PC-3 (cell line): Measurements from ENCODE around the gene ACAD8. TPM values are rescaled to one million over a fixed set of nuclear protein-coding genes. Genes with fewer than 3 reads are reported as not detected.

Experiments used
- ATAC-seq: fragments of 200-7000 bp; cut with Tn5 transposase; 2 replicates; pipeline ENCODE4 v1.9.1; 2020; ENCODE audit warnings: mild to moderate bottlenecking, moderate library complexity
- BruUV-seq: library from RNA; stranded (reverse); fragments of 400-500 nt; replicated peaks from 2 replicates; lab custom pipeline; 2021; lab: Mats Ljungman, UMichigan
- CTCF ChIA-PET: fragments of 300-600 bp; sonication (Branson Sonifier 250); formaldehyde crosslinking; loops from one replicate; lab custom pipeline; 2022; ENCODE audit warnings: antibody characterized with exemption; lab: Charles Lee
- POLR2A ChIA-PET: fragments of 300-600 bp; sonication (Branson Sonifier 250); formaldehyde crosslinking; loops from one replicate; lab custom pipeline; 2022; ENCODE audit warnings: antibody characterized with exemption; ENCODE audit not compliant: unreplicated experiment; lab: Charles Lee
- DNase-seq: peaks from one replicate; pipeline ENCODE4 v3.0.0-alpha.2; 2015
- H2AFZ ChIP-seq: fragments of 300-600 bp; sonication (generic); 2 replicates; pipeline ENCODE4 v1.6.0; 2016; ENCODE audit warnings: antibody characterized with exemption, low read length
- H3F3A ChIP-seq: fragments of 300-600 bp; sonication (generic); one replicate; pipeline ENCODE4 v1.6.0; 2017; ENCODE audit warnings: antibody characterized with exemption, low read length, control low read depth, mild to moderate bottlenecking; ENCODE audit not compliant: unreplicated experiment
- H3K27ac ChIP-seq: fragments of 300-600 bp; sonication (generic); 2 replicates; pipeline ENCODE4 v1.5.1; 2016; ENCODE audit warnings: mild to moderate bottlenecking, low read length
- H3K27me3 ChIP-seq: fragments of 300-600 bp; sonication (generic); 2 replicates; pipeline ENCODE4 v1.6.1; 2016; ENCODE audit warnings: low read length, mixed read lengths
- H3K36me3 ChIP-seq: fragments of 300-600 bp; sonication (generic); 2 replicates; pipeline ENCODE4 v1.6.1; 2016; ENCODE audit warnings: low read depth, mixed run types, low read length, mixed read lengths
- H3K4me1 ChIP-seq: fragments of 300-600 bp; sonication (generic); 2 replicates; pipeline ENCODE4 v1.5.1; 2016; ENCODE audit warnings: low read length; ENCODE audit not compliant: insufficient read depth
- H3K4me2 ChIP-seq: fragments of 300-600 bp; sonication (generic); 2 replicates; pipeline ENCODE4 v1.6.0; 2016; ENCODE audit warnings: low read length
- H3K4me3 ChIP-seq: fragments of 300-600 bp; sonication (generic); 2 replicates; pipeline ENCODE4 v1.5.1; 2016; ENCODE audit warnings: mild to moderate bottlenecking, low read length, mixed read lengths
- H3K79me2 ChIP-seq: fragments of 300-600 bp; sonication (generic); 2 replicates; pipeline ENCODE4 v1.6.1; 2017; ENCODE audit warnings: low read length, mixed read lengths
- H3K9ac ChIP-seq: fragments of 300-600 bp; sonication (generic); 2 replicates; pipeline ENCODE4 v1.6.0; 2016; ENCODE audit warnings: mild to moderate bottlenecking, low read length
- H3K9me2 ChIP-seq: fragments of 300-600 bp; sonication (generic); replicated peaks from 2 replicates; pipeline ENCODE4 v1.6.1; 2016; ENCODE audit warnings: mixed run types, low read length, mixed read lengths
- H3K9me3 ChIP-seq: fragments of 300-600 bp; sonication (generic); 2 replicates; pipeline ENCODE4 v1.6.1; 2016; ENCODE audit warnings: low read length, mixed read lengths
- H4K20me1 ChIP-seq: fragments of 300-600 bp; sonication (generic); 2 replicates; pipeline ENCODE4 v1.6.1; 2016; ENCODE audit warnings: low read length, mixed read lengths
- EZH2 ChIP-seq: fragments of 300-600 bp; sonication (generic); IDR thresholded peaks from one replicate; pipeline ENCODE4 v1.6.1; 2017; ENCODE audit warnings: antibody characterized with exemption, mild to moderate bottlenecking, low read length; ENCODE audit not compliant: unreplicated experiment
- EZH2phosphoT487 ChIP-seq: fragments of 300-600 bp; sonication (generic); IDR thresholded peaks from 2 replicates; pipeline ENCODE4 v1.6.1; 2018; ENCODE audit warnings: mild to moderate bottlenecking, antibody characterized with exemption, low read length, borderline replicate concordance
- intact Hi-C: fragments of 100-400 bp; cut with micrococcal nuclease; formaldehyde crosslinking; loops from 2 replicates; pipeline ENCODE4 v1.9.0; 2023
- total RNA-seq: library from RNA; depleted of rRNA; stranded (reverse); fragments of >200 nt; gene quantifications from 2 replicates; pipeline ENCODE4 v1.2.3, GENCODE V29; 2014
- TF ChIP-seq, protein P1 (sequence below): fragments of 300-600 bp; sonication (generic); conservative IDR thresholded peaks from 2 replicates; pipeline ENCODE4 v1.5.1; 2017; ENCODE audit warnings: antibody characterized with exemption, low read depth, mild to moderate bottlenecking, low read length

Gene ACAD8
- total RNA-seq, 1 experiment from 2014 or later: 22.6 TPM

GRCh38 chr11:134240592-134240991 lies 12.8 kb upstream of the ACAD8 start:
- Histone ChIP-seq H3K9me3 (no peaks in the 10 kb centered on the region), H3K27me3 (no peaks in the 10 kb centered on the region), H2AFZ (no peak overlapping the region), H3K9me2 (no peaks in the 10 kb centered on the region), H3F3A (no peaks in the 10 kb centered on the region), H3K4me1 (no peaks in the 10 kb centered on the region), H3K4me2 (no peak overlapping the region), H3K27ac (no peak overlapping the region), H4K20me1 (no peaks in the 10 kb centered on the region), H3K4me3 (no peak overlapping the region), H3K9ac (no peak overlapping the region), H3K36me3 (peaks cover 30% of the 10 kb centered on the region), H3K79me2 (no peaks in the 10 kb centered on the region)
- TF ChIP-seq EZH2phosphoT487: no peak
- no peak for TF ChIP-seq EZH2
- TF ChIP-seq, protein P1, sequence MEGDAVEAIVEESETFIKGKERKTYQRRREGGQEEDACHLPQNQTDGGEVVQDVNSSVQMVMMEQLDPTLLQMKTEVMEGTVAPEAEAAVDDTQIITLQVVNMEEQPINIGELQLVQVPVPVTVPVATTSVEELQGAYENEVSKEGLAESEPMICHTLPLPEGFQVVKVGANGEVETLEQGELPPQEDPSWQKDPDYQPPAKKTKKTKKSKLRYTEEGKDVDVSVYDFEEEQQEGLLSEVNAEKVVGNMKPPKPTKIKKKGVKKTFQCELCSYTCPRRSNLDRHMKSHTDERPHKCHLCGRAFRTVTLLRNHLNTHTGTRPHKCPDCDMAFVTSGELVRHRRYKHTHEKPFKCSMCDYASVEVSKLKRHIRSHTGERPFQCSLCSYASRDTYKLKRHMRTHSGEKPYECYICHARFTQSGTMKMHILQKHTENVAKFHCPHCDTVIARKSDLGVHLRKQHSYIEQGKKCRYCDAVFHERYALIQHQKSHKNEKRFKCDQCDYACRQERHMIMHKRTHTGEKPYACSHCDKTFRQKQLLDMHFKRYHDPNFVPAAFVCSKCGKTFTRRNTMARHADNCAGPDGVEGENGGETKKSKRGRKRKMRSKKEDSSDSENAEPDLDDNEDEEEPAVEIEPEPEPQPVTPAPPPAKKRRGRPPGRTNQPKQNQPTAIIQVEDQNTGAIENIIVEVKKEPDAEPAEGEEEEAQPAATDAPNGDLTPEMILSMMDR: no peak
- intact Hi-C loops: no loop called here
- ChIA-PET POLR2A (no interaction called here), CTCF (no interaction called here)
- DNase-seq (no peak), ATAC-seq (no peak)
- BruUV-seq: no TSS peak

DNA sequence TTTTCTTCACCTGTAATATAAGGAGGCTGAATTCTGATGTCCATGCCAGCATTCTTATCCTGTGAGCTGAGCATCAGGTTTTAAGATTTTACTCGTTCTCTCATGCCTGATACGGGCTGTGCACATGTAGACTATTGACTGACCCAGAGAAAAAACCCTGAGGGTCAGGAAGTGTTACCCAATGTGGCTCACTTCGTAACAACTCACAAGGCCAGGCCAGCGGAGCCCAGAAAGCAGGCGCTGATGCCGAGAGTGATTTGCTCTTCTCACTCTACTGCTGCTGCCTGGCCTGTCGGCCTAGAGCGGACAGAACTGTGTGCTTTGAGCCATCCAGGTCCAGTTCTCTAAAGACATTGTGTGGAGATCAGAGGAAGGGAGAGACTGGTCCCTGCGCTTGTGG lies 11.0 kb upstream of the ACAD8 start:
- Histone ChIP-seq H3K9me2 (no peaks in the 10 kb centered on the region), H3K4me3 (no peak overlapping the region), H3K79me2 (no peaks in the 10 kb centered on the region), H3K27ac (no peak overlapping the region), H3K9ac (no peak overlapping the region), H4K20me1 (no peaks in the 10 kb centered on the region), H3K36me3 (peaks cover 32% of the 10 kb centered on the region), H3K4me2 (no peak overlapping the region), H3K4me1 (no peaks in the 10 kb centered on the region), H2AFZ (no peak overlapping the region), H3F3A (no peaks in the 10 kb centered on the region), H3K9me3 (no peaks in the 10 kb centered on the region), H3K27me3 (no peaks in the 10 kb centered on the region)
- CTCF ChIA-PET: no interaction called here
- DNase-seq (no peak), ATAC-seq (no peak)
- no TSS peak for BruUV-seq
- intact Hi-C loops: no loop called here
- TF ChIP-seq EZH2phosphoT487: no peak
- TF ChIP-seq, protein P1: no peak
- no peak for TF ChIP-seq EZH2
- POLR2A ChIA-PET: no interaction called here

GRCh38 chr11:134243913-134244312 lies 9.5 kb upstream of the ACAD8 start:
- peaks cover 45% of the 10 kb centered on the region for H3K36me3 ChIP-seq
- CTCF ChIA-PET: no interaction called here

More at GRCh38 chr11:134243913-134244312, 9.5 kb upstream of the ACAD8 start:
- Histone ChIP-seq H2AFZ (no peak overlapping the region), H4K20me1 (no peaks in the 10 kb centered on the region), H3F3A (no peaks in the 10 kb centered on the region), H3K4me3 (no peak overlapping the region), H3K79me2 (no peaks in the 10 kb centered on the region), H3K4me1 (no peaks in the 10 kb centered on the region), H3K4me2 (no peak overlapping the region), H3K9me2 (no peaks in the 10 kb centered on the region), H3K27me3 (no peaks in the 10 kb centered on the region), H3K9me3 (no peaks in the 10 kb centered on the region), H3K27ac (no peak overlapping the region), H3K9ac (no peak overlapping the region)
- intact Hi-C loops: loop anchor here (2.0 kb wide), 1 partner anchor 35 kb away; no protein-coding TSS in a partner anchor
- ATAC-seq (no peak), DNase-seq (no peak)
- BruUV-seq: no TSS peak
- POLR2A ChIA-PET: interaction anchor here (0.6 kb wide), 1 partner anchor 19 kb away, joined by 3 read pairs; the partner anchor contains the start of gene VPS26B
- TF ChIP-seq EZH2phosphoT487 (no peak), EZH2 (no peak)
- TF ChIP-seq, protein P1: no peak
